ENCODE measurements around the gene ZNF341. TPM values are rescaled to one million over a fixed set of nuclear protein-coding genes. Genes with fewer than 3 reads are reported as not detected.

ZNF341 gene
- total and polyA plus RNA-seq, 9 of the 15 experiments (the other 6 are each of a cell fraction or from before 2014, with no cell fraction given), result 0.08 to 2.6 (median 1.0) TPM

DNA sequence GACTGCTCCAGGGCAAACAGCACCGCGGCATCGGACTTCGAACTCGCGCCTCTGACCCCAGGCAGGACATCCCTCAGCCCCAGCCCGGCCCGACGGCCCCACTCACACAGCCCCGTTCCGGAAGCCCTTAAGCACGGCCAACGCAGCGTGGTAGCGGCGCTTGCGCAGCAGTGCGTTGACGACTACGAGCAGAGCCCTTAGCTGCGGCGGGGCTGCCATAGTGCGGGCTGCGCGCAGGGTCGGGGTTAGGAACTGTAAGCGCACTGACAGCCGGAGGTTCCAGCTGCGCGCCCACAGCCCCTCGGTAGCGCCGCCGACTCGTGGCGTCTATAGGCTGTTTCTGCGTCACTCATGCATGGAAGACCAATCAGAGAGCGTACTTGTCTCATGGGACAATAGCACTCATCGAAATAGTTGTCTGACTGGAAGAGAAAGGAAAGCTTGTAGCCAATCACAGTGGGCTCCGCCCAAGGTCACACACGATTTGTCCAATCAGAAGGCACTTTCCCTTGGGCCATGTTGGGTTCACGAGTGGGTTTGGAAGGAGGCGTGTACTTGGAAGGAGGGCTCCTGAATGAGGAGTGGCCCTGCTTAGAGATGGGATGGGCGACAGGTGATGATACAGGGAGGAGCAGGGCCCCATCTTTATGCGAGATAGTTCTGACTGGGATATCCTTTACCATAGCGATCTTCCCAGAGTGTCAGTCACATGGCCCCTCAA, 11.6 kb upstream of the ZNF341 start, which contains the start of gene PXMP4 (continued):
- no peak for TF ChIP-seq POLR2AphosphoS5 (IDR thresholded peaks at IDR 0.05; ENCODE audit: control insufficient read depth, insufficient read depth, low read depth, low read length)
- no peak for TF ChIP-seq ZNF551 (CRISPR knock-in tag; IDR thresholded peaks at IDR 0.05)
- TF ChIP-seq MAFK (IDR thresholded peaks at IDR 0.05; ENCODE audit: low read length), result no peak
- TF ChIP-seq PYGO2 (tag; IDR thresholded peaks at IDR 0.05), result no peak
- 0 out of 2 replicates have a peak, but pooled peaks have one; percentile 35 for TF ChIP-seq LCOR (CRISPR knock-in tag; IDR thresholded peaks at IDR 0.05)
- TF ChIP-seq ZBTB9 (CRISPR knock-in tag; IDR thresholded peaks at IDR 0.05), result no peak
- no peak for TF ChIP-seq ZNF449 (CRISPR knock-in tag; IDR thresholded peaks at IDR 0.05)
- TF ChIP-seq PPARD (CRISPR knock-in tag; IDR thresholded peaks at IDR 0.05), result no peak
- TF ChIP-seq, protein P1, sequence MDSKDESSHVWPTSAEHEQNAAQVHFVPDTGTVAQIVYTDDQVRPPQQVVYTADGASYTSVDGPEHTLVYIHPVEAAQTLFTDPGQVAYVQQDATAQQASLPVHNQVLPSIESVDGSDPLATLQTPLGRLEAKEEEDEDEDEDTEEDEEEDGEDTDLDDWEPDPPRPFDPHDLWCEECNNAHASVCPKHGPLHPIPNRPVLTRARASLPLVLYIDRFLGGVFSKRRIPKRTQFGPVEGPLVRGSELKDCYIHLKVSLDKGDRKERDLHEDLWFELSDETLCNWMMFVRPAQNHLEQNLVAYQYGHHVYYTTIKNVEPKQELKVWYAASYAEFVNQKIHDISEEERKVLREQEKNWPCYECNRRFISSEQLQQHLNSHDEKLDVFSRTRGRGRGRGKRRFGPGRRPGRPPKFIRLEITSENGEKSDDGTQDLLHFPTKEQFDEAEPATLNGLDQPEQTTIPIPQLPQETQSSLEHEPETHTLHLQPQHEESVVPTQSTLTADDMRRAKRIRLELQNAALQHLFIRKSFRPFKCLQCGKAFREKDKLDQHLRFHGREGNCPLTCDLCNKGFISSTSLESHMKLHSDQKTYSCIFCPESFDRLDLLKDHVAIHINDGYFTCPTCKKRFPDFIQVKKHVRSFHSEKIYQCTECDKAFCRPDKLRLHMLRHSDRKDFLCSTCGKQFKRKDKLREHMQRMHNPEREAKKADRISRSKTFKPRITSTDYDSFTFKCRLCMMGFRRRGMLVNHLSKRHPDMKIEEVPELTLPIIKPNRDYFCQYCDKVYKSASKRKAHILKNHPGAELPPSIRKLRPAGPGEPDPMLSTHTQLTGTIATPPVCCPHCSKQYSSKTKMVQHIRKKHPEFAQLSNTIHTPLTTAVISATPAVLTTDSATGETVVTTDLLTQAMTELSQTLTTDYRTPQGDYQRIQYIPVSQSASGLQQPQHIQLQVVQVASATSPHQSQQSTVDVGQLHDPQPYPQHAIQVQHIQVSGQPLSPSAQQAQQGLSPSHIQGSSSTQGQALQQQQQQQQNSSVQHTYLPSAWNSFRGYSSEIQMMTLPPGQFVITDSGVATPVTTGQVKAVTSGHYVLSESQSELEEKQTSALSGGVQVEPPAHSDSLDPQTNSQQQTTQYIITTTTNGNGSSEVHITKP (IDR thresholded peaks at IDR 0.05; ENCODE audit: partially characterized antibody), result peak; percentile 38
- TF ChIP-seq DPF2 (IDR thresholded peaks at IDR 0.05), result 0 out of 2 replicates have a peak, but pooled peaks have one; percentile 24
- TF ChIP-seq HLTF (IDR thresholded peaks at IDR 0.05), result no peak
- TF ChIP-seq BCL6 (CRISPR knock-in tag; IDR thresholded peaks at IDR 0.05), result no peak
- TF ChIP-seq HSF4 (CRISPR knock-in tag; IDR thresholded peaks at IDR 0.05; ENCODE audit: borderline replicate concordance), result no peak
- TF ChIP-seq CREB3L1 (IDR thresholded peaks at IDR 0.05; ENCODE audit: borderline replicate concordance, low read depth), result peak; percentile 71; the same call in 1 of the 2 replicates
- TF ChIP-seq CBFB (CRISPR knock-in tag; IDR thresholded peaks at IDR 0.05), result 0 out of 2 replicates have a peak, but pooled peaks have one; percentile 34

Data from K562 (cell line).